ENCODE data around the gene TRMT2A.

GRCh38 chr22:20145832-20146223 lies 28.8 kb upstream of the TRMT2A start:
- no peak for TF ChIP-seq CTCF (IDR thresholded peaks at IDR 0.05; ENCODE audit: low read length)
- TF ChIP-seq EZH2 (IDR thresholded peaks at IDR 0.05; ENCODE audit: borderline replicate concordance, low read length) = no peak

All from OCI-LY1 (cell line).